ENCODE measurements around the gene SLAMF1.

SLAMF1 gene

DNA sequence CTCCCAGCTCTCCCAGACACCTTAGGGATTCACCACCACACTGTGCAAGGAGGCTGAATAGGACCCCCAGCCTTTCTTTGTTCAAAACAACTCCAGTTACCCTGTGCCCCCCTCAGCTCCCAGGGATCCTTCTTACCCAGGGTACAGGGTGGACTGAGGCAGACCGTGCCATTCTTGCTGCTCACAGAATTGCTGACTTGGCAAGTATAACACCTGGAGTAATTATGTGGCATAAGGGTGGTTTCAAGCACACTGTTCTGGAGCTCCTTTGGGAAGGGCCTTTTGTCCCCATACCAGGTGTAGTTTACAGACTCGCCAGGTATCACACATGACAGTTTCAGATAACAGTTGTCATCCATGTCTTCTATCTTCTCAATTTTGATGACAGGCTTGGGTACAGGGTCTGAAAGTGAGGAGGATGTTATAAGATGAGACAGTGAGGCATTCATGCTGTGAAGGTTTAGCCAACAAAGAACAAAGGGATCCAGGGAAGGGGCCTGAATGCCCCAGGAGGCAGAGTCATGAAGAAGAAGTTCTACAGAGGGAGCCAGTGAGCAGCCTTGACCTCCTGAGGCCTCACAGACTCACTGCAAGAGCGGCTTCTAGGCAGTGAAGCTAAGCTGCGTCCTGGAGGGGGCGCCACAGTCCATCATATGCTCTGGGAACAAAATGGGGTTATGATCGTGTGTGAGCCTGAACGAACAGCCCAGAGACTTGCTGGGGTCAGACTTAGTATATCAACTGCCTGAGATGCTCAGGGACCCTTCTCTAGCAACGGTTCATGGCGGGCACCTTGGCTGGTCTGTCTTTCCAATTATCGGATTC lies 34.4 kb upstream of the SLAMF1 start:
- no peaks in the 10 kb centered on the region for H3K36me3 ChIP-seq (replicated peaks)
- TF ChIP-seq, protein P1, sequence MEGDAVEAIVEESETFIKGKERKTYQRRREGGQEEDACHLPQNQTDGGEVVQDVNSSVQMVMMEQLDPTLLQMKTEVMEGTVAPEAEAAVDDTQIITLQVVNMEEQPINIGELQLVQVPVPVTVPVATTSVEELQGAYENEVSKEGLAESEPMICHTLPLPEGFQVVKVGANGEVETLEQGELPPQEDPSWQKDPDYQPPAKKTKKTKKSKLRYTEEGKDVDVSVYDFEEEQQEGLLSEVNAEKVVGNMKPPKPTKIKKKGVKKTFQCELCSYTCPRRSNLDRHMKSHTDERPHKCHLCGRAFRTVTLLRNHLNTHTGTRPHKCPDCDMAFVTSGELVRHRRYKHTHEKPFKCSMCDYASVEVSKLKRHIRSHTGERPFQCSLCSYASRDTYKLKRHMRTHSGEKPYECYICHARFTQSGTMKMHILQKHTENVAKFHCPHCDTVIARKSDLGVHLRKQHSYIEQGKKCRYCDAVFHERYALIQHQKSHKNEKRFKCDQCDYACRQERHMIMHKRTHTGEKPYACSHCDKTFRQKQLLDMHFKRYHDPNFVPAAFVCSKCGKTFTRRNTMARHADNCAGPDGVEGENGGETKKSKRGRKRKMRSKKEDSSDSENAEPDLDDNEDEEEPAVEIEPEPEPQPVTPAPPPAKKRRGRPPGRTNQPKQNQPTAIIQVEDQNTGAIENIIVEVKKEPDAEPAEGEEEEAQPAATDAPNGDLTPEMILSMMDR (IDR thresholded peaks at IDR 0.05; ENCODE audit: low read depth, low read length, missing control alignments): peak; percentile 59
- H3K4me3 ChIP-seq (ENCODE audit: low read depth, low read length): no peak overlapping the region
- no peaks in the 10 kb centered on the region for H3K27me3 ChIP-seq (replicated peaks)
- DNase-seq: peak; percentile 13
- no peak overlapping the region for H3K27ac ChIP-seq
- in situ Hi-C loops (cut with HindIII; ENCODE audit: low pct_ligation_motif_present, low sequenced_read_pairs): no loop called here

DNA sequence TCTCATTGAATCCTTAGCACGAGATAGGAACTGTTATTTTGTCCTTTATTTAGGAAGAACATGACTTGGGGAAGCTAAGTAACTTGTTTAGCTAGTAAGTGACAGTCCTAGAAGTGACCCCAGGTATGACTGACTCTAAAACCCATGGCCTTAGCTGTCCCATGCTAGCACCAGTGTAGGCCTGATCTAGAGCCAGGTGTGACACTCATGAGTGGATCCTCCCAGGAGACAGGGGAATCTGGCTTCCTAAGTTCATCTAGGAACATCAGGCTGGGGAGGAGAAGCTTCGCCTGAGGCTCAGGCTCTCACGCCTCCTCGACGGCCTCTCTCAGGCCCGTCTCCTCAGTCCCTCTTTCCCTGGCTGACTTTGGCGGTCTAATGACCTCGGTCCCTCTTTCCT lies 33.6 kb upstream of the SLAMF1 start:
- Histone ChIP-seq H3K27ac (no peak overlapping the region), H3K4me3 (ENCODE audit: low read depth, low read length) (no peak overlapping the region), H3K27me3 (replicated peaks) (no peaks in the 10 kb centered on the region), H3K36me3 (replicated peaks) (no peaks in the 10 kb centered on the region)
- DNase-seq: no peak
- TF ChIP-seq, protein P1 (IDR thresholded peaks at IDR 0.05; ENCODE audit: low read depth, low read length, missing control alignments): no peak
- in situ Hi-C loops (cut with HindIII; ENCODE audit: low pct_ligation_motif_present, low sequenced_read_pairs): no loop called here

DNA sequence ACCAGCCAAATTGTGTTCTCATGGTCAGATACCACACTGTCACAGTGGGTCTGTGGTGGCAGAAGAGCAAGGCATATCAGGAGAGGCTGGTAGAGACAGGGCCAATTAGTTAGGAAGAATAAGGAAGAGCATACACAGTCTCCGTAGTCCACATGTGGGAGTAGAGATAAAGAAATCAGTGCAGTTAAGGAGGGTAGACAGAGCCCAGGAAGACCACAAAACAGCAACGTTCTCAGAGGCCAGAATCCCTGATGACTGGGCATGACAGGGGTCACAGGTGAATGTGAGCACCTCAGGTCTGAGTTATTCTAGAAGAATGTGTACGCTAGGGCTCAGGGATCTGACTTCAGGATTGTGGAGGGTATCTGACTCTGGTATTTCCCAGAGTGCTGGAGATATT lies 33.0 kb upstream of the SLAMF1 start:
- in situ Hi-C loops (cut with HindIII; ENCODE audit: low pct_ligation_motif_present, low sequenced_read_pairs): no loop called here
- H3K36me3 ChIP-seq (replicated peaks): no peaks in the 10 kb centered on the region
- DNase-seq: no peak
- TF ChIP-seq, protein P1 (IDR thresholded peaks at IDR 0.05; ENCODE audit: low read depth, low read length, missing control alignments): no peak
- H3K4me3 ChIP-seq (ENCODE audit: low read depth, low read length): no peak overlapping the region
- H3K27ac ChIP-seq: no peak overlapping the region
- no peaks in the 10 kb centered on the region for H3K27me3 ChIP-seq (replicated peaks)

DNA sequence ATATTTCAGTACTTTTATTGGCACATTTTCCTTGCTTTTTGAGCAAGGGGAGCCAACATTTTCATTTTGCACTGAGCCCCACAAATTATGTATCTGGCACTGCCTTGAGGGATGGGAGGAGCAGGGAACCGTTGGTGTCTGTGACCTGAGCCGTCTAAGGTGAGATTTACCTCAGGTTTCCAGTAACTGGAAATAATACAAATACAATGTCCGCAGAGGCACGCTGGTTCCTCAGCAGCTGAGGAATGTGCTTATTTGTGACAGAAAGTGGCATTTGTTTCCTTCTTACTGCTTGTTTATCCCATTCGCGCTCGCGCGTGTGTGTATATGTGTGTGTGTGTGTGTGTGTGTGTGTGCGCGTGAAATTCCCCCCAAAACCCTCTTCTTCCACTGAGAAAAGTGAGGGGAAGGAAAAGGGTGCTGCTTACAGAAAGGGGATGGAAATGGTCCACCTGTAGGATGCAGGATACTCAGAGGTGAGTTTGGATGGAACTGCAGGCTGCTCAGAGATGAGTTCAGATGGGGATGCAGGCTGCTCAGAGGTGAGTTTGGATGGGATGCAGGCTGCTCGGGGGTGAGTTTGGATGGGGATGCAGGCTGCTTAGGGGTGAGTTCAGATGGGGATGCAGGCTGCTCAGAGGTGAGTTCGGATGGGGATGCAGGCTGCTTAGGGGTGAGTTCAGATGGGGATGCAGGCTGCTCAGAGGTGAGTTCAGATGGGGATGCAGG lies 30.2 kb upstream of the SLAMF1 start:
- H3K27me3 ChIP-seq (replicated peaks): no peaks in the 10 kb centered on the region
- H3K27ac ChIP-seq: no peak overlapping the region
- H3K36me3 ChIP-seq (replicated peaks): no peaks in the 10 kb centered on the region
- TF ChIP-seq, protein P1 (IDR thresholded peaks at IDR 0.05; ENCODE audit: low read depth, low read length, missing control alignments): no peak
- in situ Hi-C loops (cut with HindIII; ENCODE audit: low pct_ligation_motif_present, low sequenced_read_pairs): no loop called here
- no peak overlapping the region for H3K4me3 ChIP-seq (ENCODE audit: low read depth, low read length)
- no peak for DNase-seq

DNA sequence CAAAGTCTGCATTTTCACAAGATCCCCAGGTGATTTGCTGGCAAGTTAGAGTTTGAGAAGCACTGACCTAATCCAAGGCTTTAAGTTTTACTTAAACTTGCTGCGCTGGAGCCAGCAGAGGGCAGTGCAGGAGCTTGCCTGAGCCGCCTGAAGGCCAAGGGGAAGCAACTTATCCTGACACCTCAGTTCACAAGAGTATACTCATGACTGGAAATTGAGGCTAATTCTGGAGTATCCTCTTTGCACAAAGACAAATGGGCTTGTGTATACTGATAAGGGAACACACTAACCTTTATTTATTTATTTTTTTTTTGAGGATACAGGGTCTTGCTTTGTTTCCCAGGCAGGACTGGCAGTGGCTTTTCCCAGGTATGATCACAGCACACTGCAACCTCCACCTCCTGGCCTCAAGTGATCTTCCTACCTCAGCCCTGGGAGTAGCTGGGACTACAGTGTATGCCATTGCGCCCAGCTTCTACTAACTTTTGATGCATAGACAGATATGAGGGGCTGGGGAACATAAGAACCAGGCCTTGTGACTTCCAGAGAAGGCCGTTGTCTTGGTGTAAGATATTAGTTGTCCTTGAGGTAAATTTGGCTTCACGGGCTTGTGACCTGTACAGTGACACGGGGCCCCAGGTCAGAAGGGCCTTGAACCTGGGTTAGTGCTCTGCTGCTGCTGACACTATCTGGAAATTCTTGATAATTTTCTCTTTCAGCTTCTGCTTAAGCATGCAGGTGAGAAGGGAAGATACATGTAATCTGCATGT lies 29.0 kb upstream of the SLAMF1 start:
- H3K36me3 ChIP-seq (replicated peaks): no peaks in the 10 kb centered on the region
- H3K27me3 ChIP-seq (replicated peaks): no peaks in the 10 kb centered on the region
- TF ChIP-seq, protein P1 (IDR thresholded peaks at IDR 0.05; ENCODE audit: low read depth, low read length, missing control alignments): peak; percentile 92
- in situ Hi-C loops (cut with HindIII; ENCODE audit: low pct_ligation_motif_present, low sequenced_read_pairs): no loop called here
- DNase-seq: peak; percentile 50
- no peak overlapping the region for H3K27ac ChIP-seq
- no peak overlapping the region for H3K4me3 ChIP-seq (ENCODE audit: low read depth, low read length)

Data from brain microvascular endothelial cell (primary cell).